UCSD-AML1 (cell line): Measurements from ENCODE around the gene KCNC4.

ENCODE experiments used
- DNase-seq: peaks from one replicate; lab custom pipeline; 2025; ENCODE audit not compliant: unreplicated experiment; lab: John Stamatoyannopoulos, UW

Gene KCNC4

GRCh38 chr1:110229348-110230001 lies 19.4 kb downstream of the KCNC4 start:
- DNase-seq: no peak

- DNase-seq: peak; percentile 24
Measured at GRCh38 chr1:110230381-110231199, 20.5 kb downstream of the KCNC4 start.

- no peak for DNase-seq
Measured at GRCh38 chr1:110233861-110234260, 23.7 kb downstream of the KCNC4 start.

GRCh38 chr1:110234691-110235090 lies 24.6 kb downstream of the KCNC4 start:
- no peak for DNase-seq

- no peak for DNase-seq
Measured at GRCh38 chr1:110235181-110235833, 25.2 kb downstream of the KCNC4 start.

GRCh38 chr1:110235834-110236682 lies 25.9 kb downstream of the KCNC4 start:
- peak; percentile 29 for DNase-seq

GRCh38 chr1:110237386-110238152 lies 27.5 kb downstream of the KCNC4 start:
- no peak for DNase-seq

- no peak for DNase-seq
Measured at GRCh38 chr1:110239441-110240430, 29.6 kb downstream of the KCNC4 start.

GRCh38 chr1:110240476-110241210 lies 30.5 kb downstream of the KCNC4 start:
- DNase-seq: no peak

- DNase-seq: no peak
Measured at GRCh38 chr1:110241516-110241915, 31.4 kb downstream of the KCNC4 start.

GRCh38 chr1:110242062-110242461 lies 31.9 kb downstream of the KCNC4 start:
- DNase-seq: no peak

GRCh38 chr1:110242731-110243130 lies 32.6 kb downstream of the KCNC4 start:
- no peak for DNase-seq

- no peak for DNase-seq
Measured at GRCh38 chr1:110243146-110243545, 33.0 kb downstream of the KCNC4 start.

GRCh38 chr1:110243574-110243973 lies 33.5 kb downstream of the KCNC4 start:
- DNase-seq: no peak

- no peak for DNase-seq
Measured at GRCh38 chr1:110245876-110246620, 35.9 kb downstream of the KCNC4 start.

- no peak for DNase-seq
Measured at GRCh38 chr1:110248746-110249145, 38.6 kb downstream of the KCNC4 start.

- no peak for DNase-seq
Measured at GRCh38 chr1:110249256-110249655, 39.1 kb downstream of the KCNC4 start.

GRCh38 chr1:110250008-110250407 lies 39.9 kb downstream of the KCNC4 start:
- no peak for DNase-seq
